ENCODE results near the gene TRDN.
"Not testable (repeated sequence)": the region's sequence is repeated elsewhere in the genome, so short reads cannot be mapped to it uniquely, and the experiment has no call there.

The TRDN gene

GRCh38 chr6:123489589-123489988 is 147.2 kb downstream of the TRDN start:
- no peak for DNase-seq

GRCh38 chr6:123480986-123481385 is 155.8 kb downstream of the TRDN start:
- no peak for DNase-seq

GRCh38 chr6:123472025-123472702 is 164.6 kb downstream of the TRDN start:
- not testable (repeated sequence) for DNase-seq

- DNase-seq: no peak
These were observed 169.4 kb downstream of the TRDN start for GRCh38 chr6:123467392-123467791.

- no peak for DNase-seq
These were observed 174.6 kb downstream of the TRDN start for GRCh38 chr6:123462152-123462551.

GRCh38 chr6:123458218-123458617 is 178.5 kb downstream of the TRDN start:
- DNase-seq: no peak

GRCh38 chr6:123456836-123457235 is 179.9 kb downstream of the TRDN start:
- DNase-seq: no peak

- DNase-seq: no peak
These were observed 182.3 kb downstream of the TRDN start for GRCh38 chr6:123454448-123454847.

- DNase-seq: not testable (repeated sequence)
These were observed 183.7 kb downstream of the TRDN start for GRCh38 chr6:123453071-123453470.

GRCh38 chr6:123448306-123448884 is 188.4 kb downstream of the TRDN start:
- DNase-seq: no peak

- DNase-seq: no peak
These were observed 189.3 kb downstream of the TRDN start for GRCh38 chr6:123447315-123447937.

GRCh38 chr6:123439371-123439770 is 197.4 kb downstream of the TRDN start:
- DNase-seq: no peak

- DNase-seq: no peak
These were observed 202.6 kb downstream of the TRDN start for GRCh38 chr6:123434186-123434585.

GRCh38 chr6:123430970-123431369 is 205.8 kb downstream of the TRDN start:
- no peak for DNase-seq

- no peak for DNase-seq
These were observed 209.7 kb downstream of the TRDN start for GRCh38 chr6:123427008-123427407.

- DNase-seq: no peak
These were observed 213.6 kb downstream of the TRDN start for GRCh38 chr6:123423130-123423529.

GRCh38 chr6:123420512-123420911 is 216.2 kb downstream of the TRDN start:
- no peak for DNase-seq

GRCh38 chr6:123418071-123418470 is 218.7 kb downstream of the TRDN start:
- no peak for DNase-seq

- no peak for DNase-seq
These were observed 219.2 kb downstream of the TRDN start for GRCh38 chr6:123417535-123417934.

GRCh38 chr6:123415844-123416468 is 220.8 kb downstream of the TRDN start:
- peak; percentile 45 for DNase-seq

GRCh38 chr6:123404975-123405374 is 231.8 kb downstream of the TRDN start:
- no peak for DNase-seq

GRCh38 chr6:123402052-123402451 is 234.7 kb downstream of the TRDN start:
- no peak for DNase-seq

- no peak for DNase-seq
These were observed 238.7 kb downstream of the TRDN start for GRCh38 chr6:123398072-123398471.

GRCh38 chr6:123393331-123393730 is 243.4 kb downstream of the TRDN start:
- no peak for DNase-seq

Data from femur (tissue), 1 donor.